Epithelial cell of esophagus (primary cell): ENCODE results near the gene KCNJ4.
A peak's percentile ranks its signal among the peaks of the same experiment; 100 is the strongest.

Experiments used
- DNase-seq: peaks from one replicate; pipeline ENCODE4 v3.0.0; 2010; ENCODE audit warnings: low read depth
- H3K4me3 ChIP-seq: 2 replicates; pipeline ENCODE4 v1.5.1; 2011; ENCODE audit warnings: mild to moderate bottlenecking, low read length, control low read depth
- TF ChIP-seq, protein P1 (sequence below): IDR thresholded peaks from 2 replicates; pipeline ENCODE4 v1.5.1; 2011; ENCODE audit warnings: low read depth, mild to moderate bottlenecking, low read length, control low read depth, inconsistent platforms; ENCODE audit not compliant: insufficient read depth; ENCODE audit errors: missing control alignments

The KCNJ4 gene

DNA sequence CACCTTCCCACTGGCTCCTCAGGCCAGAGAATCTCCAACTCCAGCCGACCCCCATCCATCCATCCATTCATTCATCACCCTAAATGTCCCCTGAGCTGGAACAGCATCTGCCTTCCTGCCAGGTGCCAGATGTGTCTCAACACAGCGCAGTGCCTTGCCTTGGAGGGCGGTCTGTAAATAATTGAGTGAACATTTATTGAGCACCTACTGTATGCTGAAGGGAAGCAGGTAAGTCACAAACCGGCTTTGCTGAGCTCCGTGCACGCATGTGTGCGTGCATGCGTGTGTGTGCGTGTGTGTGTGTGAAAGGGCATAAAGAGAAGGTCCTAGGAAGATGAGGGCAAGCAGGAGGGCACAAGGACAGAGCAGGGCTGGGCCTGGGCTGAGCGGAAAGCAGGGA, 10.2 kb downstream of the KCNJ4 start:
- no peak overlapping the region for H3K4me3 ChIP-seq
- DNase-seq: no peak
- TF ChIP-seq, protein P1, sequence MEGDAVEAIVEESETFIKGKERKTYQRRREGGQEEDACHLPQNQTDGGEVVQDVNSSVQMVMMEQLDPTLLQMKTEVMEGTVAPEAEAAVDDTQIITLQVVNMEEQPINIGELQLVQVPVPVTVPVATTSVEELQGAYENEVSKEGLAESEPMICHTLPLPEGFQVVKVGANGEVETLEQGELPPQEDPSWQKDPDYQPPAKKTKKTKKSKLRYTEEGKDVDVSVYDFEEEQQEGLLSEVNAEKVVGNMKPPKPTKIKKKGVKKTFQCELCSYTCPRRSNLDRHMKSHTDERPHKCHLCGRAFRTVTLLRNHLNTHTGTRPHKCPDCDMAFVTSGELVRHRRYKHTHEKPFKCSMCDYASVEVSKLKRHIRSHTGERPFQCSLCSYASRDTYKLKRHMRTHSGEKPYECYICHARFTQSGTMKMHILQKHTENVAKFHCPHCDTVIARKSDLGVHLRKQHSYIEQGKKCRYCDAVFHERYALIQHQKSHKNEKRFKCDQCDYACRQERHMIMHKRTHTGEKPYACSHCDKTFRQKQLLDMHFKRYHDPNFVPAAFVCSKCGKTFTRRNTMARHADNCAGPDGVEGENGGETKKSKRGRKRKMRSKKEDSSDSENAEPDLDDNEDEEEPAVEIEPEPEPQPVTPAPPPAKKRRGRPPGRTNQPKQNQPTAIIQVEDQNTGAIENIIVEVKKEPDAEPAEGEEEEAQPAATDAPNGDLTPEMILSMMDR: no peak

DNA sequence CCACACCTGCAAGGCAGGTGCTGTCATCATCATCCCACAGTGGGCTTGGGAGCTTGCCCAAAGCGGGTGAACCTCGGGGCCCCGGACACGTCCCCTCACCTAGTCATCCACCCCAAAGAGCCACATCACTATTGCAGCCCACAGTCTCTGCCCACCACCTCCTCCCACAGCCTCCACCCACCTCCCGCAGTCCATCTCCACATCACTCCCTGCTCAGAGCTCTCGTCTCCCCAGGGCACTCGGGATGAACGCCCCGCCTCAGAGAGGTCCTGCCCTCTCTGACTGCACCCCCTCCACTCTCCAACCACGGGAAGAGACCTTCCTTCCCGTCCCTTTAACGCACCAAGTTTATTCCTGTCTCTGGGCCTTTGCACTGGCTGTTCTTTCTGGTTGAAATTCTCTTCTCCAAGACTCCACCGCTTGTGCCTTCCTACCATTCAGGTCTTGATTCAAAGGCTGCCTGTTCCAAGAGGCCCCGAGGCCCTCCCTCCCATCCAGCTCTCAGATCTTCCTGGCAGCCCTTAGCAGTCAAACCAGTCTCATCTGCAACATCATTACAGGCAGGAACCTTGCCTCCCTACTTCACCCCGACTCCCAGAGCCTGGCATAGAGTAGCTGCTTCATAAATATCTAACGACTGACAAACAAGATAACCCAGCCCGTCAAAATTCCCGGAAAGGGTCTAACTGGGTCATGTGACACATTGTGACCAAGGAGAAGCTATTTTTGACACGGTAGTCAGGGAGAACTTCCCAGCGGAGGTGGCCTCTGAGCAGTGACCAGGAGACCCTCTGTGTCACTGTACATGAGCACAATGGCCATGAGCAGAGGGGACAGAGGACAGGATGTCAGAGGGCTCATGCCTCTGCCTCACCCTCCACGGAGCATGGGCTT, 11.1 kb downstream of the KCNJ4 start:
- DNase-seq: peak; percentile 65
- TF ChIP-seq, protein P1: no peak
- no peak overlapping the region for H3K4me3 ChIP-seq

DNA sequence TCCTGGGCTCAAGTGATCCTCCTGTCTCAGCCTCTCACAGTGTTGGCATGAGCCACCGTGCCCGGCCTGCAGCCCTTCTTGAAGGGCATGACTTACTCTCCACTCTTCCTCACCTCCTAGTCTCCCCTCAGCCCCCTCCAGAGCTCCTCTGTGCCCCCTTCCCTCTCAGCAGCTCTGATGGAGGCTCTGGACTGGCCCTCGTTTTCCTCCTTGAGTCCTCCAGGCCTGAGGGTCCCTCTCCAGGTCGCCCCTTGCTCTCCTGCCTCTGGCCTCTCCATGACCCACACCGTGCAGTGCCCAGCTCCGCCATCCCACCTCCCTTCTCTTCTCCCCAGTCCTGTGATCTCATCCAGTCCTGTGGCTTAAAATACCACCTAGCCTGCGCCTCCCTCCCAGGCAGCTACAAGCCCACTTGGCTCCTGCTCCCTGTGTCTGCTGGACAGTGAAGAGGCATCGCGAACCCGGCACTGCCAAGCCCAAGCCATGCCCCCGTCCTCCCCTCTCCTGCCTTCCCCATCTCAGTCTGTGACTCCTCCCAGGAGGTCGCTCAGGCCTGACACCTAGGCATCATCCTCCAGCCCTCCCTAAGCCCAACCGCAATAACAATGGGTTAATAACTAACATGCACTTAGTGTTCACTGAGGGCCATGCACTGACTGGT, 11.9 kb downstream of the KCNJ4 start:
- H3K4me3 ChIP-seq: no peak overlapping the region
- no peak for DNase-seq
- TF ChIP-seq, protein P1: no peak

DNA sequence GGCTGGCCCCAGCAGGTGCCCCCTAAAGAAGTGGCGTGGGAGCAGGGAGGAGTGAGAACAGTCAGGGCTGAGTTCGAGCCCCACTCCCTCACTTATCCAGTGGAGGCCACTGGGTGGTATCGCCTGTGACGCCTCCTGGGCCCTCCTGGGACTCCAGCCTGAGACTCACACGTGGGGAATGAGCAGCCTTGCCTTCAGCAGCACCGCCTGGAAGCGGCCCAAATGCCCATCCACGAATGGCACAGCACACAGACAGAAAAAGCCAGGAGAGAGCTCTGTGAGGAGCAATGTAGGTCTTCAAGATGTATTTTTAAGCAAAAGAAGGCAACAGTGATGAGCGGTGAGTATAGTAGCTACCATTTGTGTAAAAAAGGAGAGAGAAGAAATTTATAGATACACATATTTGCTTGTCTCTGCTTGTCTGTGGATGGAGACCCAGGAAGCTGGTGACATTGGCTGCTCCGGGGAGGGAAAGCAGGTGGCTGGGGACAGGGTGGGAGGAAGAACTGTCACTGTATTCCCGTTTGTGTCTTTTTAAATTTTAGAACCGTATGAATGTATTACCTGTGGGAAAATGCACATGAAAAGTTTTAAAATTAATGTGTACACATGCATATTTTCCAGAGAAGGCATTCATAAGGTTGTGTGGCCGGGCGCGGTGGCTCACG, 13.2 kb downstream of the KCNJ4 start:
- no peak for DNase-seq
- no peak overlapping the region for H3K4me3 ChIP-seq
- TF ChIP-seq, protein P1: no peak

DNA sequence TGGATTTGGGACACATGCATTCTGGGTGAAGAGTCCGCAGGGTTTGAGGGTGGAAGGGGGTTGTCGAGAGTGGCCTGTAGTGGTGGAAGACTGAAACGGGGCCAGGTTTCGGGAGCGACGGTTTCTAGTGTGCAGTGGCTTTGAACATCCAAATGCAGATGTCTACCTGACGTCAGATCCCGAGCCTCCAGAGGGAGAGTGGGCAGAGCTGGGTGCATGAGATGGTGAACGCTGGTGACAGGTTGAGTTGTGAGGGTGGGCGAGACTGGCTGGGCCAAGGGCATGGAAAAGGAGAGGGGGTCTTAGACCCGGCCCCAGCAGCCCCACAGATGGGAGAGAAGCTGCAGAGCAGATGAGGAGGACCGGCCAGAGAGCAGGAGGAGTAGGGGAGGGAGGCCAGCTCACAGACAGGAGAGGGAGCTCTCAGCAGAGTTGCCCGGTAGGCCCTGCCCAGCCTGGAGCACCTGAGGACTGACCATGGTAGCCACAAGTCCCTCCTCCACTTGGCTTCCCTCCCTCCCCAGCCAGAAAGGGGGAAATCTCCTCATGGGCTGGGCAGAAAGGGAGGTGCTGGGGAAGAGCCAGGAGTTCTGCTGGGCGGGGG, 14.2 kb downstream of the KCNJ4 start:
- no peak overlapping the region for H3K4me3 ChIP-seq
- TF ChIP-seq, protein P1: no peak
- DNase-seq: no peak

DNA sequence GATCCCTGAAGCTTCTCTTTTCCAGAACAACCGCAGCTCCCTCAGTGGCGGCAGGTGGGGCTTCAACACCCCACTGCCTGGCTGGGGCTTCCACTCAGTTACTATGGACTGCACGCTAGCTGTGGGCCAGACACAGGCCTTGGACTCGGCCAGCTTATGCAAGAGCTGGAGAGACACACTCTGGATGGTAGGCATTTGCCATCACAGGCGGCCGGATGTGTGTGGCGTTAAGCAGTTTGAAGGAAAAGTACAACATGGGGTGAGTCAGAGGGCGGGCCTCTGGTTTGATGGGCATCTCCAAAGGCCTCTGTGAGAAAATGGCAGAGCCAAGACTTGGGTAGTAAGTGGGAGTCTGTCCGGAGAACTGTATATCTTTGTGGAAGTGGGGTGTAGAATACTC, 17.6 kb downstream of the KCNJ4 start:
- DNase-seq: peak; percentile 42

More for the DNA sequence above, 17.6 kb downstream of the KCNJ4 start:
- TF ChIP-seq, protein P1: no peak
- no peak overlapping the region for H3K4me3 ChIP-seq
